OCI-LY3 (cell line): Measurements from ENCODE around the gene AVL9.

ENCODE experiments used
- H2AFZ ChIP-seq: fragments of 200-600, 300-600 bp; shearing (Covaris generic); 2 replicates; pipeline ENCODE4 v1.6.0; 2014; ENCODE audit warnings: antibody characterized with exemption, low read depth, low read length
- H3K27ac ChIP-seq: fragments of 200-600, 300-600 bp; sonication (generic); 2 replicates; pipeline ENCODE4 v1.5.1; 2014; ENCODE audit warnings: mild to moderate bottlenecking, low read length, moderate library complexity, mixed read lengths
- H3K27me3 ChIP-seq: fragments of 200-600, 300-600 bp; sonication (generic); 2 replicates; pipeline ENCODE4 v1.6.1; 2014; ENCODE audit warnings: low read depth, low read length, mixed read lengths
- H3K36me3 ChIP-seq: fragments of 200-600, 300-600 bp; sonication (generic); replicated peaks from 2 replicates; pipeline ENCODE3; 2014; ENCODE audit warnings: low read depth, low read length, mixed read lengths
- H3K4me1 ChIP-seq: fragments of 300-600, 200-600 bp; sonication (generic); 2 replicates; pipeline ENCODE4 v1.6.1; 2014; ENCODE audit warnings: low read length, mixed read lengths
- H3K4me2 ChIP-seq: fragments of 200-600, 300-600 bp; sonication (generic); 2 replicates; pipeline ENCODE4 v1.6.1; 2014; ENCODE audit warnings: low read length, mixed read lengths
- H3K4me3 ChIP-seq: fragments of 300-600, 200-600 bp; sonication (generic); 2 replicates; pipeline ENCODE4 v1.5.1; 2014; ENCODE audit warnings: antibody characterized with exemption, mild to moderate bottlenecking, low read length, moderate library complexity
- H3K79me2 ChIP-seq: fragments of 300-600, 200-600 bp; shearing (Covaris generic); 2 replicates; pipeline ENCODE4 v1.6.1; 2014; ENCODE audit warnings: mild to moderate bottlenecking, low read length, mixed read lengths
- H3K9ac ChIP-seq: fragments of 300-600, 200-600 bp; shearing (Covaris generic); 2 replicates; pipeline ENCODE4 v1.6.0; 2014; ENCODE audit warnings: mild to moderate bottlenecking, low read length, moderate library complexity
- H3K9me3 ChIP-seq: fragments of 200-600, 300-600 bp; shearing (Covaris generic); 2 replicates; pipeline ENCODE4 v1.6.1; 2014; ENCODE audit warnings: low read length, mixed read lengths; ENCODE audit not compliant: insufficient read depth
- H4K20me1 ChIP-seq: fragments of 200-600, 300-600 bp; sonication (generic); 2 replicates; pipeline ENCODE4 v1.6.1; 2016; ENCODE audit warnings: low read length, mixed read lengths; ENCODE audit not compliant: insufficient read depth
- EZH2phosphoT487 ChIP-seq: fragments of 200-600 bp; shearing (Covaris generic); IDR thresholded peaks from 2 replicates; pipeline ENCODE4 v1.6.1; 2018; ENCODE audit warnings: antibody characterized with exemption, mixed run types, low read depth
- TF ChIP-seq, protein P1 (sequence below): fragments of 200-600, 300-600 bp; sonication (generic); IDR thresholded peaks from 2 replicates; pipeline ENCODE4 v1.5.1; 2014; ENCODE audit warnings: antibody characterized with exemption, low read length, low read depth

The AVL9 gene

DNA sequence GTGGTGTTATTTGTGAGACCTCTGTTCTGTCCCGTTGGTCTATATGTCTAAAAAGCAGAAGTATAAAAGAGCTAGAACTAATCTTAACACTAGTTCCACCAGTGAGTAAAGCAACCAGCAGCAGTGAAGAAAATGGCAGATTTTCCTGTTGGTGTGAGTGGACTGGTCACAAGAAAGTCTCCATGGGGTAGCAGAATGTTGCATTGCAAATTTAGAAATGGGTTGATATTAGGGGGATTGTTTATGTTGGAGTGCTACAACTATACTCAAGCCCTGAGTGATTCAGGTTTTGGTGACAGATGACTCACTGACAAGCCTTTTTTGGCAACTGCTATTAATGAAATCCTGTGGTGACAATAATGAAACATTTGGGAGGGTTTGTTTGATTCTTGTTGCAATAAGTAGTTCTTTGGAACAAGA lies 5.6 kb downstream of the AVL9 start:
- no peak overlapping the region for H2AFZ ChIP-seq
- no peak overlapping the region for H3K4me3 ChIP-seq
- no peaks in the 10 kb centered on the region for H3K27me3 ChIP-seq
- H3K9me3 ChIP-seq = no peaks in the 10 kb centered on the region
- TF ChIP-seq, protein P1, sequence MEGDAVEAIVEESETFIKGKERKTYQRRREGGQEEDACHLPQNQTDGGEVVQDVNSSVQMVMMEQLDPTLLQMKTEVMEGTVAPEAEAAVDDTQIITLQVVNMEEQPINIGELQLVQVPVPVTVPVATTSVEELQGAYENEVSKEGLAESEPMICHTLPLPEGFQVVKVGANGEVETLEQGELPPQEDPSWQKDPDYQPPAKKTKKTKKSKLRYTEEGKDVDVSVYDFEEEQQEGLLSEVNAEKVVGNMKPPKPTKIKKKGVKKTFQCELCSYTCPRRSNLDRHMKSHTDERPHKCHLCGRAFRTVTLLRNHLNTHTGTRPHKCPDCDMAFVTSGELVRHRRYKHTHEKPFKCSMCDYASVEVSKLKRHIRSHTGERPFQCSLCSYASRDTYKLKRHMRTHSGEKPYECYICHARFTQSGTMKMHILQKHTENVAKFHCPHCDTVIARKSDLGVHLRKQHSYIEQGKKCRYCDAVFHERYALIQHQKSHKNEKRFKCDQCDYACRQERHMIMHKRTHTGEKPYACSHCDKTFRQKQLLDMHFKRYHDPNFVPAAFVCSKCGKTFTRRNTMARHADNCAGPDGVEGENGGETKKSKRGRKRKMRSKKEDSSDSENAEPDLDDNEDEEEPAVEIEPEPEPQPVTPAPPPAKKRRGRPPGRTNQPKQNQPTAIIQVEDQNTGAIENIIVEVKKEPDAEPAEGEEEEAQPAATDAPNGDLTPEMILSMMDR = no peak
- TF ChIP-seq EZH2phosphoT487 = no peak
- peaks cover 79% of the 10 kb centered on the region for H3K79me2 ChIP-seq
- H4K20me1 ChIP-seq = peaks cover 16% of the 10 kb centered on the region
- peak overlapping the region; percentile 28; the same call in 1 of the 2 replicates for H3K27ac ChIP-seq
- peaks cover 14% of the 10 kb centered on the region for H3K4me1 ChIP-seq
- peak overlapping the region; percentile 28; the same call in 1 of the 2 replicates for H3K4me2 ChIP-seq
- no peak overlapping the region for H3K9ac ChIP-seq
- H3K36me3 ChIP-seq = no peaks in the 10 kb centered on the region

DNA sequence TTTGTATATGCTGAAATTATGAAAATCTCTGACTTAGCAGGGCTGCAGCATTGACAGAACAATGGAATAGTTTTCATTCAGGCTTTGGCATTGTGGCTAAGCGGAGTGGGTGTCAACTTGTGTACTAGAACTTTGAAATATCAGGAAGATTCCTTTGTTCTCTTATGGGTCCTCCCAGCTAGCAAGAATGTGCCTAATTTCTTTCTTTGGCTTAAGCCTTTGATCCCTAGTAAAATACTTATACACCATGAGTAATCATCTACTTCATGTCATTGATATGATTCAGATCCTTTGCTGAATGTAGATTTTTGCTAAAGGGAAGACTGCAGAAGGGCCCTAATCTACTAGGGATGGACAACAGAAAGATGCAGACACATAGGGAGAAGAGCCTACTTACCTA lies 6.2 kb downstream of the AVL9 start:
- Histone ChIP-seq H3K4me3 (no peak overlapping the region), H3K4me2 (no peak overlapping the region), H3K27me3 (no peaks in the 10 kb centered on the region), H3K79me2 (peaks cover 76% of the 10 kb centered on the region), H3K9me3 (no peaks in the 10 kb centered on the region), H3K4me1 (peaks cover 11% of the 10 kb centered on the region), H3K9ac (no peak overlapping the region), H2AFZ (no peak overlapping the region), H3K27ac (no peak overlapping the region), H4K20me1 (peaks cover 16% of the 10 kb centered on the region), H3K36me3 (no peaks in the 10 kb centered on the region)
- TF ChIP-seq, protein P1 = no peak
- TF ChIP-seq EZH2phosphoT487 = no peak

DNA sequence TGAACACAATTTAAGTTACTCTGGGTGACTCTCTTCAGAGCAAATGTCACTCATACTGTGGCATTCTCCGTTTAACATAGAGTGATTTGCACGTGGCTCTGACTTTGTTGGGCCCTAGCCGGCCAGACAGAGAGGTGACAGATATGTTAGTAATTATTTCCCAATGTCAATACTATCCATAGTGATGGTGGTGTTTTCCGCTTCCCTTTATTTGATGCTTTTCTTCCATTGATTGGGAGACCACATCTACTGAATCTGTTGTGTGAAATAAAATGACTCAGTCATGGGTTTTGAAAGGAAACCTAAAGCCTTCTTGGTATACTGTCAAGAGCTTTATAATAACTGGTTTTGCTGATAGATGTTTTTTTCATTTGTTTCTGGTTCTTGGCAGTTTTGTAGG lies 7.4 kb downstream of the AVL9 start:
- no peak overlapping the region for H3K4me3 ChIP-seq
- peaks cover 8% of the 10 kb centered on the region for H3K4me1 ChIP-seq
- no peak overlapping the region for H2AFZ ChIP-seq
- peaks cover 73% of the 10 kb centered on the region for H3K79me2 ChIP-seq
- H3K27ac ChIP-seq = no peak overlapping the region
- no peaks in the 10 kb centered on the region for H3K9me3 ChIP-seq
- no peak for TF ChIP-seq EZH2phosphoT487
- H3K4me2 ChIP-seq = no peak overlapping the region
- peaks cover 16% of the 10 kb centered on the region for H4K20me1 ChIP-seq
- no peaks in the 10 kb centered on the region for H3K27me3 ChIP-seq
- no peak overlapping the region for H3K9ac ChIP-seq
- peaks cover 8% of the 10 kb centered on the region for H3K36me3 ChIP-seq

DNA sequence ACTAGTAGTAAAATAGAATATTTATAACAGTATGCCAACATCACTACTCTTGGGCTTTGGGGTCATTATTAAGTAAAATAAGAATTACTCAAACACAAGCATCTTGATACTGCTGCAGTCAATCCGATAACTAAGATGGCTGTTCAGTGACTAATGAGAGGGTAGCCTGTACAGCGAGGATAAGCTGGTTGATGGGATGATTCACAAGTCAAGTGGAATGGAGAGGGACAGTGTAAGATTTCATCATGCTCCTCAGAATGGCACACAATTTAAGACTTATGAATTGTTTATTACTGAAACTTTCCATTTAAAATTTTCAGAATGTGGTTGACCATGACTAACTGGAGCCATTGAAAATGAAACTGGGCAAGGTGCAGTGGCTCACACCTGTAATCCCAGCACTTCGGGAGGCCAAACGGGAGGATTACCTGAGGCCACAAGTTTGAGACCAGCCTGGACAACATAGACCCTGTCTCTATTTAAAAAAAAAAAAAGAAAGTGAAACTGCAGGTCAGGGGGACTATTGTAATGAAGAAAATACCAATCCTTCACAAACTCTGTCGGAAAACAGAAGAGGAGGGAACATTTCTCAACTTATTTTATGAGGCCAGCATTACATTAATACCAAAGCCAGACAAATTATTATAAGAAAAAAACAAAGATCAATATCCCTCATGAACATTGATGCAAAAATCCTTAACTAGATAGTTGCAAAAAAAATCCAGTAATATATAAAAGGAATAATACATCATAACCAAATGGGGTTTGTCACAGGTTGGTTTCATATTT lies 11.2 kb downstream of the AVL9 start:
- peaks cover 66% of the 10 kb centered on the region for H3K79me2 ChIP-seq
- H3K27ac ChIP-seq = no peak overlapping the region
- no peak overlapping the region for H3K9ac ChIP-seq
- no peaks in the 10 kb centered on the region for H3K9me3 ChIP-seq
- H3K4me2 ChIP-seq = no peak overlapping the region
- H3K27me3 ChIP-seq = no peaks in the 10 kb centered on the region
- TF ChIP-seq EZH2phosphoT487 = no peak
- TF ChIP-seq, protein P1 = no peak
- H3K4me3 ChIP-seq = no peak overlapping the region
- peaks cover 7% of the 10 kb centered on the region for H4K20me1 ChIP-seq
- no peaks in the 10 kb centered on the region for H3K4me1 ChIP-seq
- no peak overlapping the region for H2AFZ ChIP-seq
- H3K36me3 ChIP-seq = peaks cover 13% of the 10 kb centered on the region
